WTC11 (cell line): ENCODE measurements around the gene RBX1. TPM values are rescaled to one million over a fixed set of nuclear protein-coding genes. Genes with fewer than 3 reads are reported as not detected.

Experiments used
- ATAC-seq: fragments of 200-7000 bp; cut with Tn5 transposase; 2 replicates; pipeline ENCODE4 v1.10.0; 2021; ENCODE audit warnings: mild to moderate bottlenecking, moderate library complexity
- CTCF ChIA-PET: fragments of 300-600 bp; sonication (Branson Sonifier 250); formaldehyde crosslinking; loops from one replicate; lab custom pipeline; 2021; ENCODE audit warnings: antibody characterized with exemption; lab: Charles Lee
- POLR2A ChIA-PET: fragments of 350-600 bp; sonication (Branson Sonifier 250); formaldehyde crosslinking; loops from one replicate; lab custom pipeline; 2021; ENCODE audit warnings: antibody characterized with exemption; lab: Charles Lee
- DNase-seq: peaks from one replicate; pipeline ENCODE4 v3.0.0; 2021; ENCODE audit warnings: low spot score
- H3K27ac Mint-ChIP-seq: 2 replicates; pipeline ENCODE4 v1.8.0; 2021; ENCODE audit warnings: mixed read lengths
- H3K27me3 Mint-ChIP-seq: 2 replicates; pipeline ENCODE4 v1.8.0; 2021; ENCODE audit warnings: low read depth, mild to moderate bottlenecking, moderate library complexity, mixed read lengths
- H3K36me3 Mint-ChIP-seq: 2 replicates; pipeline ENCODE4 v1.8.0; 2021; ENCODE audit warnings: mixed read lengths
- H3K4me1 Mint-ChIP-seq: 2 replicates; pipeline ENCODE4 v1.8.0; 2022; ENCODE audit warnings: mixed read lengths
- H3K4me3 Mint-ChIP-seq: 2 replicates; pipeline ENCODE4 v1.8.0; 2021; ENCODE audit warnings: mild to moderate bottlenecking, moderate library complexity, mixed read lengths
- H3K9me3 Mint-ChIP-seq: 2 replicates; pipeline ENCODE4 v1.8.0; 2021; ENCODE audit warnings: mixed read lengths
- ATF1 ChIP-seq: sonication (generic); formaldehyde crosslinking; IDR thresholded peaks from 2 replicates; pipeline ENCODE4 v1.8.1; 2023; ENCODE audit warnings: mild to moderate bottlenecking, moderate library complexity, missing genetic modification reagents
- CBFB ChIP-seq: sonication (generic); formaldehyde crosslinking; IDR thresholded peaks from 2 replicates; pipeline ENCODE4 v1.8.1; 2022; ENCODE audit warnings: mild to moderate bottlenecking, low read depth, missing genetic modification reagents
- CREM ChIP-seq: sonication (generic); formaldehyde crosslinking; IDR thresholded peaks from 2 replicates; pipeline ENCODE4 v1.8.1; 2022; ENCODE audit warnings: mild to moderate bottlenecking, missing genetic modification reagents, moderate library complexity
- E2F4 ChIP-seq: sonication (generic); formaldehyde crosslinking; IDR thresholded peaks from 2 replicates; pipeline ENCODE4 v1.8.1; 2022; ENCODE audit warnings: low read depth, mild to moderate bottlenecking, moderate library complexity, missing genetic modification reagents, borderline replicate concordance
- ESRRA ChIP-seq: sonication (generic); formaldehyde crosslinking; IDR thresholded peaks from 2 replicates; pipeline ENCODE4 v1.8.1; 2022; ENCODE audit warnings: mild to moderate bottlenecking, missing genetic modification reagents, borderline replicate concordance
- GABPB1 ChIP-seq: sonication (generic); formaldehyde crosslinking; IDR thresholded peaks from 2 replicates; pipeline ENCODE4 v1.8.1; 2023; ENCODE audit warnings: mild to moderate bottlenecking, missing genetic modification reagents
- GTF2I ChIP-seq: fragments of 250-450 bp; sonication (Bioruptor Pico); conservative IDR thresholded peaks from 2 replicates; pipeline ENCODE4 v1.4.0; 2021; ENCODE audit warnings: mild to moderate bottlenecking
- HMGA2 ChIP-seq: fragments of 250-450 bp; sonication (Bioruptor Pico); IDR thresholded peaks from 2 replicates; pipeline ENCODE4 v1.4.0; 2021; ENCODE audit warnings: mild to moderate bottlenecking, moderate library complexity
- MXD4 ChIP-seq: fragments of 250-450 bp; sonication (Bioruptor Pico); IDR thresholded peaks from 2 replicates; pipeline ENCODE4 v1.8.0; 2021; ENCODE audit warnings: mild to moderate bottlenecking, moderate library complexity, borderline replicate concordance
- NFATC4 ChIP-seq: fragments of 250-450 bp; sonication (Bioruptor Pico); IDR thresholded peaks from 2 replicates; pipeline ENCODE4 v1.9.0; 2021; ENCODE audit warnings: mild to moderate bottlenecking
- NFE2L1 ChIP-seq: sonication (generic); formaldehyde crosslinking; IDR thresholded peaks from 2 replicates; pipeline ENCODE4 v1.8.1; 2023; ENCODE audit warnings: missing genetic modification reagents
- NFYB ChIP-seq: sonication (generic); formaldehyde crosslinking; conservative IDR thresholded peaks from 2 replicates; pipeline ENCODE4 v1.8.0; 2022; ENCODE audit warnings: low read depth, missing genetic modification reagents
- NR1H2 ChIP-seq: sonication (generic); formaldehyde crosslinking; IDR thresholded peaks from 2 replicates; pipeline ENCODE4 v1.9.0; 2021; ENCODE audit warnings: mild to moderate bottlenecking, moderate library complexity, missing genetic modification reagents
- NR3C1 ChIP-seq: sonication (generic); formaldehyde crosslinking; conservative IDR thresholded peaks from 2 replicates; pipeline ENCODE4 v1.8.1; 2023; ENCODE audit warnings: low read depth, mild to moderate bottlenecking, missing genetic modification reagents
- OVOL2 ChIP-seq: fragments of 250-450 bp; sonication (Bioruptor Pico); IDR thresholded peaks from 2 replicates; pipeline ENCODE4 v1.9.0; 2021; ENCODE audit warnings: mild to moderate bottlenecking, borderline replicate concordance
- PRRX2 ChIP-seq: fragments of 250-450 bp; sonication (Bioruptor Pico); IDR thresholded peaks from 2 replicates; pipeline ENCODE4 v1.8.0; 2021; ENCODE audit warnings: mild to moderate bottlenecking
- SP1 ChIP-seq: sonication (generic); formaldehyde crosslinking; conservative IDR thresholded peaks from 2 replicates; pipeline ENCODE4 v1.8.1; 2022; ENCODE audit warnings: missing genetic modification reagents
- TCF7 ChIP-seq: sonication (generic); formaldehyde crosslinking; IDR thresholded peaks from 2 replicates; pipeline ENCODE4 v1.8.0; 2022; ENCODE audit warnings: mild to moderate bottlenecking, low read depth, missing genetic modification reagents, moderate library complexity
- ZNF138 ChIP-seq: sonication (generic); formaldehyde crosslinking; conservative IDR thresholded peaks from 2 replicates; pipeline ENCODE4 v1.8.1; 2022; ENCODE audit warnings: mild to moderate bottlenecking, moderate library complexity, missing genetic modification reagents
- ZNF263 ChIP-seq: sonication (generic); formaldehyde crosslinking; IDR thresholded peaks from 2 replicates; pipeline ENCODE4 v1.8.1; 2022; ENCODE audit warnings: low read depth, mild to moderate bottlenecking, moderate library complexity, missing genetic modification reagents
- ZNF317 ChIP-seq: sonication (generic); formaldehyde crosslinking; IDR thresholded peaks from 2 replicates; pipeline ENCODE4 v1.8.1; 2023; ENCODE audit warnings: low read depth, mild to moderate bottlenecking, moderate library complexity, missing genetic modification reagents, borderline replicate concordance
- ZNF396 ChIP-seq: fragments of 250-450 bp; sonication (Bioruptor Pico); IDR thresholded peaks from 2 replicates; pipeline ENCODE4 v1.8.0; 2021; ENCODE audit warnings: mild to moderate bottlenecking, moderate library complexity, borderline replicate concordance
- ZNF671 ChIP-seq: fragments of 250-450 bp; sonication (Bioruptor Pico); IDR thresholded peaks from 2 replicates; pipeline ENCODE4 v1.8.0; 2021; ENCODE audit warnings: mild to moderate bottlenecking
- total RNA-seq: library from RNA; stranded (reverse); gene quantifications from 3 replicates; pipeline ENCODE4 v1.2.3, GENCODE V29; 2021
- TF ChIP-seq, protein P1 (sequence below): sonication (generic); formaldehyde crosslinking; IDR thresholded peaks from 2 replicates; pipeline ENCODE4 v1.8.1; 2023; ENCODE audit warnings: mild to moderate bottlenecking, missing genetic modification reagents, moderate library complexity
- TF ChIP-seq, protein P2 (sequence below): sonication (generic); formaldehyde crosslinking; IDR thresholded peaks from 2 replicates; pipeline ENCODE4 v1.8.0; 2023; ENCODE audit warnings: missing genetic modification reagents
- TF ChIP-seq, protein P3 (sequence below): sonication (generic); formaldehyde crosslinking; IDR thresholded peaks from 2 replicates; pipeline ENCODE4 v1.8.0; 2022; ENCODE audit warnings: mild to moderate bottlenecking, missing genetic modification reagents
- TF ChIP-seq, protein P4 (sequence below): sonication (generic); formaldehyde crosslinking; IDR thresholded peaks from 2 replicates; pipeline ENCODE4 v1.8.0; 2022; ENCODE audit warnings: mild to moderate bottlenecking, missing genetic modification reagents
- TF ChIP-seq, protein P5 (sequence below): sonication (generic); formaldehyde crosslinking; IDR thresholded peaks from 2 replicates; pipeline ENCODE4 v1.8.1; 2022; ENCODE audit warnings: low read depth, missing genetic modification reagents, borderline replicate concordance

Gene RBX1
- total RNA-seq, 1 experiment from 2014 or later: 70.8 TPM

- H3K27ac Mint-ChIP-seq: no peak overlapping the region
- ChIA-PET POLR2A (no interaction called here), CTCF (interaction anchor here (0.7 kb wide), 1 partner anchor 265 kb away, joined by 3 read pairs; no protein-coding TSS in a partner anchor)
- DNase-seq (no peak), ATAC-seq (no peak)
- H3K9me3 Mint-ChIP-seq: no peaks in the 10 kb centered on the region
- H3K27me3 Mint-ChIP-seq: no peaks in the 10 kb centered on the region
- no peak for TF ChIP-seq E2F4
- TF ChIP-seq OVOL2: no peak
- no peak for TF ChIP-seq SP1 (CRISPR knock-in tag)
- TF ChIP-seq HMGA2 (CRISPR knock-in tag): no peak
- TF ChIP-seq, protein P1, sequence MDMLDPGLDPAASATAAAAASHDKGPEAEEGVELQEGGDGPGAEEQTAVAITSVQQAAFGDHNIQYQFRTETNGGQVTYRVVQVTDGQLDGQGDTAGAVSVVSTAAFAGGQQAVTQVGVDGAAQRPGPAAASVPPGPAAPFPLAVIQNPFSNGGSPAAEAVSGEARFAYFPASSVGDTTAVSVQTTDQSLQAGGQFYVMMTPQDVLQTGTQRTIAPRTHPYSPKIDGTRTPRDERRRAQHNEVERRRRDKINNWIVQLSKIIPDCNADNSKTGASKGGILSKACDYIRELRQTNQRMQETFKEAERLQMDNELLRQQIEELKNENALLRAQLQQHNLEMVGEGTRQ: no peak
- TF ChIP-seq MXD4 (CRISPR knock-in tag): no peak
- TF ChIP-seq, protein P2, sequence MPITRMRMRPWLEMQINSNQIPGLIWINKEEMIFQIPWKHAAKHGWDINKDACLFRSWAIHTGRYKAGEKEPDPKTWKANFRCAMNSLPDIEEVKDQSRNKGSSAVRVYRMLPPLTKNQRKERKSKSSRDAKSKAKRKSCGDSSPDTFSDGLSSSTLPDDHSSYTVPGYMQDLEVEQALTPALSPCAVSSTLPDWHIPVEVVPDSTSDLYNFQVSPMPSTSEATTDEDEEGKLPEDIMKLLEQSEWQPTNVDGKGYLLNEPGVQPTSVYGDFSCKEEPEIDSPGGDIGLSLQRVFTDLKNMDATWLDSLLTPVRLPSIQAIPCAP (CRISPR knock-in tag): no peak
- TF ChIP-seq ZNF138: no peak
- TF ChIP-seq ZNF263 (CRISPR knock-in tag): no peak
- no peak for TF ChIP-seq TCF7 (CRISPR knock-in tag)
- no peak for TF ChIP-seq NFATC4
- TF ChIP-seq, protein P3, sequence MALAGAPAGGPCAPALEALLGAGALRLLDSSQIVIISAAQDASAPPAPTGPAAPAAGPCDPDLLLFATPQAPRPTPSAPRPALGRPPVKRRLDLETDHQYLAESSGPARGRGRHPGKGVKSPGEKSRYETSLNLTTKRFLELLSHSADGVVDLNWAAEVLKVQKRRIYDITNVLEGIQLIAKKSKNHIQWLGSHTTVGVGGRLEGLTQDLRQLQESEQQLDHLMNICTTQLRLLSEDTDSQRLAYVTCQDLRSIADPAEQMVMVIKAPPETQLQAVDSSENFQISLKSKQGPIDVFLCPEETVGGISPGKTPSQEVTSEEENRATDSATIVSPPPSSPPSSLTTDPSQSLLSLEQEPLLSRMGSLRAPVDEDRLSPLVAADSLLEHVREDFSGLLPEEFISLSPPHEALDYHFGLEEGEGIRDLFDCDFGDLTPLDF (CRISPR knock-in tag): no peak
- no peak for TF ChIP-seq ZNF317 (CRISPR knock-in tag)
- TF ChIP-seq ZNF396 (CRISPR knock-in tag): no peak
- TF ChIP-seq ZNF671: no peak
- no peak for TF ChIP-seq ATF1 (CRISPR knock-in tag)
- peaks cover 14% of the 10 kb centered on the region for H3K36me3 Mint-ChIP-seq
- H3K4me3 Mint-ChIP-seq: no peak overlapping the region
- H3K4me1 Mint-ChIP-seq: no peaks in the 10 kb centered on the region
These were observed 22.0 kb downstream of the RBX1 start for GRCh38 chr22:40973144-40973543.

- H3K36me3 Mint-ChIP-seq: peaks cover 5% of the 10 kb centered on the region
- H3K27me3 Mint-ChIP-seq: no peaks in the 10 kb centered on the region
- TF ChIP-seq CBFB (CRISPR knock-in tag) (no peak), NFATC4 (no peak), GTF2I (no peak), ZNF396 (CRISPR knock-in tag) (no peak)
- no peak overlapping the region; the same call in 1 of the 2 replicates for H3K27ac Mint-ChIP-seq
- ATAC-seq (no peak), DNase-seq (no peak)
- H3K4me1 Mint-ChIP-seq: no peaks in the 10 kb centered on the region
- POLR2A ChIA-PET: no interaction called here
- no peaks in the 10 kb centered on the region for H3K9me3 Mint-ChIP-seq
- H3K4me3 Mint-ChIP-seq: no peak overlapping the region
- CTCF ChIA-PET: interaction anchor here (0.6 kb wide), 1 partner anchor 722 kb away, joined by 4 read pairs; no protein-coding TSS in a partner anchor
These were observed 24.2 kb downstream of the RBX1 start for GRCh38 chr22:40975366-40975765.

- Mint-ChIP-seq H3K27ac (peak overlapping the region; percentile 59; the same call in 1 of the 2 replicates), H3K27me3 (no peaks in the 10 kb centered on the region)
- ATAC-seq: no peak
- TF ChIP-seq GTF2I (no peak), PRRX2 (no peak), NFE2L1 (no peak), ESRRA (no peak), NR1H2 (CRISPR knock-in tag) (no peak), CREM (no peak), NFYB (CRISPR knock-in tag) (no peak), GABPB1 (CRISPR knock-in tag) (no peak), NR3C1 (CRISPR knock-in tag) (no peak)
- TF ChIP-seq, protein P4, sequence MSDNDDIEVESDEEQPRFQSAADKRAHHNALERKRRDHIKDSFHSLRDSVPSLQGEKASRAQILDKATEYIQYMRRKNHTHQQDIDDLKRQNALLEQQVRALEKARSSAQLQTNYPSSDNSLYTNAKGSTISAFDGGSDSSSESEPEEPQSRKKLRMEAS (CRISPR knock-in tag): no peak
- TF ChIP-seq, protein P5, sequence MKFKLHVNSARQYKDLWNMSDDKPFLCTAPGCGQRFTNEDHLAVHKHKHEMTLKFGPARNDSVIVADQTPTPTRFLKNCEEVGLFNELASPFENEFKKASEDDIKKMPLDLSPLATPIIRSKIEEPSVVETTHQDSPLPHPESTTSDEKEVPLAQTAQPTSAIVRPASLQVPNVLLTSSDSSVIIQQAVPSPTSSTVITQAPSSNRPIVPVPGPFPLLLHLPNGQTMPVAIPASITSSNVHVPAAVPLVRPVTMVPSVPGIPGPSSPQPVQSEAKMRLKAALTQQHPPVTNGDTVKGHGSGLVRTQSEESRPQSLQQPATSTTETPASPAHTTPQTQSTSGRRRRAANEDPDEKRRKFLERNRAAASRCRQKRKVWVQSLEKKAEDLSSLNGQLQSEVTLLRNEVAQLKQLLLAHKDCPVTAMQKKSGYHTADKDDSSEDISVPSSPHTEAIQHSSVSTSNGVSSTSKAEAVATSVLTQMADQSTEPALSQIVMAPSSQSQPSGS (CRISPR knock-in tag): no peak
These were observed 25.9 kb downstream of the RBX1 start for GRCh38 chr22:40976866-40977700.

More at GRCh38 chr22:40976866-40977700, 25.9 kb downstream of the RBX1 start:
- DNase-seq: no peak
- Mint-ChIP-seq H3K4me1 (no peaks in the 10 kb centered on the region), H3K9me3 (no peaks in the 10 kb centered on the region), H3K4me3 (no peak overlapping the region), H3K36me3 (no peaks in the 10 kb centered on the region)
- ChIA-PET CTCF (no interaction called here), POLR2A (interaction anchor here (0.6 kb wide), 1 partner anchor 34 kb away, joined by 5 read pairs; no protein-coding TSS in a partner anchor)
